Stimulated activated CD4-positive, alpha-beta T cell treated with anti-CD3 and anti-CD28 coated beads, TNF-alpha, amount 100 ng/mL, for 24 hours (primary cell): ENCODE results near the gene ZNF225.
"Not testable (repeated sequence)": the region's sequence is repeated elsewhere in the genome, so short reads cannot be mapped to it uniquely, and the experiment has no call there.

Experiments
- DNase-seq, 3 experiments: peaks; one replicate each; pipeline ENCODE4 v3.0.0-alpha.2; 2020; ENCODE audit warnings: low read depth in 3 of 3

Gene ZNF225

DNA sequence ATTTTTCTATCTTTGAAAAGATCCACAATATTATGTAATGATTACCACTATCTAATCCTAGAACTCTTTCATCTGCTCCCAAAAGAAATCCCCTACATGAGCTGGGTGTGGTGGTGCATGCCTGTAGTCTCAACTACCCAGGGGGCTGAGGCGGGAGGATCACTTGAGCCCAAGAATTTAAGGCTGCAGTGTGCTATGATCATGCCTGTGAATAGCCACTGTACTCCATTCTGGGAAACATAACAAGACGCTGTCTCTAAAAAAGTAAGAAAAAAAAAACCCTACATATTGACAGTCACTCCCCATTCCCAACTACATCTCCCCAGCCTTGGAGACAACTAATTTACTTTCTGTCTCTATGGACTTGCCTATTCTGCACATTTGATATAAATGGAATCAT lies 50.6 kb downstream of the ZNF225 start:
- DNase-seq = no peak

DNA sequence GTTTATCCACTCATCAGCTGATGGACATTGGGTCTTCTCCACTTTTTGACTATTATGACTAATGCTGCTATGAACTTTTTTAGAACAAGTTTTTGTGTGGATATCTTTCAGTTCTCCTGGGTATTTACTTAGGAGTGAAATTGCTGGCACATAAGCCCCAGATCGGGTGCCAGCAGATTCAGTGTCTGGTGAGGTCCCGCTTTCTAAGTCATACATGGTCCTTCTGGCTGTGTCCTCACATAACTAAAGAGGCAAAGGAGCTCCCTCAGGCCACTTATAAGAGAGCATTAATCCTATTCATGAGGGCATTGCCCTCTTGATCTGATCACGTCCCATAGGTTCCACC lies 51.1 kb downstream of the ZNF225 start:
- no peak for DNase-seq

DNA sequence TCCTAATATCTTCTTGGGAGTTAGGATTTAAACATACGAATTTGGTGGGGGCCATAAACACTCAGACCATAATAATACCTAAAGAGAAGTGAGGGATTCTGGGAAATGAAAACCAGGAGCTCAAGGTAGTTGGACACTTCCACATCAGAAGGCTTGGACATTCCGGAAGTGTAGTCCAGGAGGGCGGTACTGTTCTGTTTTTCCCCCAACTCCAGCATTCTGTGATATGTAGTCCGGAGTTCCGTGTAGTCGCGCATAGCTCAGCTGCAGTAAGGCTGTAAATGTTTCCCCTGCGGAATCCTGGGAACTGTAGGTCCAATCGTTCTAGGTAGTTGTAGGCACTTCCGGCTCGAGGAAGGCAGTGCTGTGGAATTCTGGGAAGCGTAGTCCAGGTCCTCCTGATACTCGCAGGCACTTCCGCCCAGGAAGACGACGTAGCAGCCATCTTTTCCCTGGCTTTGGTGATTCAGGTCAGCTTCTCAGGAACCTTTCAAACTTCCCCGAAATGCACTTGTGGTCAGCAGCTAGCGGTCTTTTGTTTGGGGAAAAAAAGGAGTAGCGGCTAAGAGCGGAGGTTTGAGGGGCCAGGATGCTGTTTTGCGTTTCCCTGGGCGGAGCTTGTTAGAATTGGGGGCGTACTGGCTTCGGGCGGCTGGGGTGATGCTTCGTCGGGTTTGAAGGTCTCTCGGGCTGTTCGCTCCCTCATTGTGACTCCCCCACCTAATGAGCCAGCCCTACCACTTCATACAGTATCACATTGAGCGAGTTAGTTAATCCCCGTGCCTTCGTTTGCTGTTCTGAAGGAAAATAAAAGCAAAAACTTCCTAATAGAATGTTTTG lies 51.7 kb downstream of the ZNF225 start, which contains the start of gene ZNF226:
Gene ZNF226 (plus strand): TSS at position 428 of the 840 bp plus-strand sequence. CDS start 4,981 bp downstream, outside the sequence.
- DNase-seq = peak; percentile 64 to 74 (median 73)

DNA sequence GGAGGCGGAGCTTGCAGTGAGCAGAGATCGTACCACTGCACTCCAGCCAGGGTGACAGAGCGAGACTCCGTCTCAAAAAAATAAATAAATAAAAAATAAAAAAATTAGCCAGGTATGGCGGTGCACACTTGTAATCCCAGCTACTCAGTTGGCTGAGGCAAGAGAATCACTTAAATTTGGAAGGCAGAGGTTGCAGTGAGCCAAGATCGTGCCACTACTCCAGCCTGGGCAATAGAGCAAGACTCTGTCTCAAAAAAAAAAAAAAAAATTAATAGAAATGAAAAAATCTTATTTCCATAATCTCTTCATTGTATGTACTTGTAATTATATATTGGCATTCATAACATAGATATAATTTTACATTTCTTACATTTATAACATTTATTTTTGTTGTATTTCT lies 57.5 kb downstream of the ZNF225 start:
- not testable (repeated sequence) for DNase-seq

DNA sequence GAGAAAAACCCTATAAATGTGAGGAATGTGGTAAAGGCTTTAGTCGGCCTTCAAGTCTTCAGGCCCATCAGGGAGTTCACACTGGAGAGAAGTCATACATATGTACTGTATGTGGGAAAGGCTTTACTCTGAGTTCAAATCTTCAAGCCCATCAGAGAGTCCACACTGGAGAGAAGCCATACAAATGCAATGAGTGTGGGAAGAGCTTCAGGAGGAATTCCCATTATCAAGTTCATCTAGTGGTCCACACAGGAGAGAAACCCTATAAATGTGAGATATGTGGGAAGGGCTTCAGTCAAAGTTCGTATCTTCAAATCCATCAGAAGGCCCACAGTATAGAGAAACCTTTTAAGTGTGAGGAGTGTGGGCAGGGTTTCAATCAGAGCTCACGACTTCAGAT lies 63.4 kb downstream of the ZNF225 start:
- DNase-seq = no peak

DNA sequence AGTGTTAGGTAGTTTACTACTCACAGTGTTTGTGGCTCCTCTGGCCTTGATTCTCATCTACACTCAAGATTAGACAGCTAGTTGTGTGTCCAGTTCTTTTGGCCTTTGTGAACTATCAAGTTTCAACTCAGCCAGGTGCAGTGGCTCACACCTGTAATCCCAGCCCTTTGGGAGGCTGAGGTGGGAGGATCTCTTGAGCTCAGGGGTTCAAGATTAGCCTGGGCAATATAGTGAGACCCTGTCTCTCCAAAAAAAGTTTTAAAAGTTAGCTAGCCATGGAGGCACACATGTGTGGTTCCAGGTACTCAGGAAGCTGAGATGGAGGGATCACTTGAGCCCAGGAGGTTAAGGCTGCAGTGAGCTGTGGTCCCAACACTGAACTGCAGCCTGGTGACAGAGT lies 67.8 kb downstream of the ZNF225 start:
- DNase-seq = no peak

DNA sequence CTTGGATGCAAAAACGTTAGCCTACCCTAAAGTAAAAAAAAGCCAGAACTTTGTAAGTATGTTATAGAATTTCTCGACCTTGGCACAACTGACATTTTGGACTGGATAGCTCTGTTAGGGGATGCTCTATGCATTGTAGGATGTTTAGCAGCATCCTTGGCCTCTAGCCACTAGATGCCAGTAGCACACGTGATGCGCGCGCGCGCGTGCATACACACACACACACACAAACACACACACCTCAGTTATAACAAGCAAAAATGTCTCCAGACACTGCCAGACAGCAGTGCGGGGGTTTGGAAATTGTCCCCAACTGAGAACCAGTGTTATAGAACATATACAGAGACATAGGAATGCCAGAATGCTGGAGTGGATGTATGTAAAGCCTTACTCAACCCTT lies 68.9 kb downstream of the ZNF225 start:
- DNase-seq = no peak
